MM.1S (cell line): ENCODE data around the gene LTO1.

Experiments used
- CTCF ChIP-seq: fragments of 300-600 bp; sonication (generic); IDR thresholded peaks from 2 replicates; pipeline ENCODE4 v1.5.1; 2016; ENCODE audit warnings: antibody characterized with exemption, low read length, mixed read lengths
- EZH2 ChIP-seq: fragments of 300-600 bp; sonication (generic); optimal IDR thresholded peaks from 2 replicates; pipeline ENCODE3; 2017; ENCODE audit warnings: low read depth, mild to moderate bottlenecking, antibody characterized with exemption, low read length, mixed read lengths
- EZH2phosphoT487 ChIP-seq: fragments of 300-600 bp; sonication (generic); IDR thresholded peaks from 2 replicates; pipeline ENCODE4 v1.6.1; 2018; ENCODE audit warnings: antibody characterized with exemption, low read length

- TF ChIP-seq EZH2phosphoT487 (no peak), CTCF (no peak), EZH2 (no peak)
Measured at GRCh38 chr11:69638941-69639681, 36.0 kb downstream of the LTO1 start.
